ENCODE data around the gene PKIB.

The PKIB gene

DNA sequence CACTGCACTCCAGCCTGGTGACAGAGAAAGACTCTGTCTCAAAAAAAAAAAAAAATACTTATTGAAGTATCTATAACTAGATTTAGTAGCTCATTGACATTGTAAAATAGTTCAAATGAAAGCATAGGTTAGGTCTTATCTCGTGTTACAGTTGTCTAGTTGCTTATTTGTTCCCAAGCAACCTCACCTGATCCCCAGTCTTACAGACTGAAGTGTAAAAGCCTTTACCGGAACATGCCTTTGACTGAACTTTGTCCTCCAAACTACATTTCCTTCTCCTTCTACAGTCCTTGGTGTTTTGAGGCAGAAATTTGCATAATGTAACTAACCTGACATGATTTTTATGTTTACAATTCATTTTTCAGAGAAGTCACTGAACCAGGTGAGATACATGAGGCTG is 61.0 kb downstream of the PKIB start:
- DNase-seq, result no peak

DNA sequence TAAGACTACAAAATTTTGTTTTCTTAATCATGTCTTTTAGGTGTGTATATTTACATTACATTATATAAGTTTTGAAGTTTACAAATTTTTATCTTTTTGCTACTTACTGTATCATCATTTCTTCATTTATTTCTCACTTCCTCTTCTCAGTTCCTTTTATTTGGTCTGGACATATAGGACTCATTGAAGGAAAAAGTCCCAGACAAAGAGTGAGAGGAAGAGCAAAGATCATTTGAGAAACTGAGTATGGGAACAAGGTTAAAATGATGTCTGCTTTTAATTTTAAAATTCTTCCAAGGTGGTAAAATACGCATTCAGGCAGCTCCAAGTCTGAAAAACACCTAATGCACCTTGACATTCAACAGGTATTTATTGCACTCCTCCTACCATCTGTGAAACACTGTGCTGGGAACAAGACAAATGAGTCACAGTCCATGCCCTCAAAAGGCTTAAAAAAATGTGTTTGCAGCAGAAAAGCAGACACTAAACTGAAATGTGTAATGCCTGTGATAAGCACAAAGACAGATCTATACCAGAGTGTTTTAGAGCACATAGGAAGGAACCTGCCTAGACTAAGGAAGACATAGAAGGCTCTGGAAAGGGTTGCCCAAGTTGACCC is 63.2 kb downstream of the PKIB start:
- DNase-seq, result no peak

DNA sequence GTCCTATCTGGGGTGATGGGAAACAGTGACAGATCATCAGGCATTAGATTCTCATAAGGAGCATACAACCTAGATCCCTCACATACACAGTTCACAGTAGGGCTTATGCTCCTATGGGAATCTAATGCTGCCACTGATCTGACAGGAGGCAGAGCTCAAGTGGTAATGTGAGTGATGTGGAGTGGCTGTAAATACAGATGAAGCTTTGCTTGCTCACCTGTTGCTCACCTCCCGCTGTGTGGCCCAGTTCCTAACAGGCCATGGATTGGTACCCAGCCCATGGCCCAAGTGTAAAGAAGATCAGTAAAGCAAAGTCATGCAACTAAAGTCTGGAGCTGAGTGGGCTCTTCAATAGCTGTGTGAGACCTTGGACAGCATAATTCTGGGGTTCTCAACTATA is 65.9 kb downstream of the PKIB start:
- no peak for DNase-seq

DNA sequence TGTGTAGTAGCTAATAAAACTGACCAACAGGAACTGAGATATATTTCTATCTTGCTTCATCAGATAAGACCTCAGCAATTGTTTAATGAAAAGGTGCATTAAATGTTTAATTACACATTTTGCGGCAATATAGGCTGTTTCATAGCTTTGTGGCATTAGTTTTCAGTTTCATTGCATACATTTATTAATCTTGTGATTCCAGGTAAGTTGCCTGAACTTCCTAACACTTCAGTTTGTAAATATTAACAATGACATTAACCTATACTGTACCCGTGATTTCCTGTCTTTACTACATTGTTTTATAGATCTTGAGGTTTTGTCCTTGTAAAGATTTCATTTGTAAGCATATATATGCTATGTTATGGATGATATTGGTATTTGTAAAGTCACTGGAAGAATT is 66.5 kb downstream of the PKIB start:
- no peak for DNase-seq

DNA sequence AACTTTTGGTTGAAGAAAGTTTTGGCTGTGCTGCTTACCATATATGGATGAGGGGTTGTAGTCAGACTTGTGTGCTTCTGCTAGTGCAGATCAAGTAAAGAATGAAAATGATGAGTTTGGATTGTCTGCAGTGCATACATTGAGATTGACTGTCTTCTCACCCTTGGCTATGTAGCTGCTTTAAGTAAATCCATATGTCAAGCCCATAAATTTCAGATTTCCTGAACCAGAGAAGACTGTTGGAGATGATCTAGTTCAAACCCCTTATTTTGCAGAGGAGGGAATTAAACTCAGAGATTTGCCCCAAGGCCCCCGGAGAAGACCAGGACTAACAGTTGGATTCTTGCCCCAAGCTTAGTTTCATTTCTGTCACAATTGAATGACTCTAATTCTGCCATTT is 67.2 kb downstream of the PKIB start:
- no peak for DNase-seq

DNA sequence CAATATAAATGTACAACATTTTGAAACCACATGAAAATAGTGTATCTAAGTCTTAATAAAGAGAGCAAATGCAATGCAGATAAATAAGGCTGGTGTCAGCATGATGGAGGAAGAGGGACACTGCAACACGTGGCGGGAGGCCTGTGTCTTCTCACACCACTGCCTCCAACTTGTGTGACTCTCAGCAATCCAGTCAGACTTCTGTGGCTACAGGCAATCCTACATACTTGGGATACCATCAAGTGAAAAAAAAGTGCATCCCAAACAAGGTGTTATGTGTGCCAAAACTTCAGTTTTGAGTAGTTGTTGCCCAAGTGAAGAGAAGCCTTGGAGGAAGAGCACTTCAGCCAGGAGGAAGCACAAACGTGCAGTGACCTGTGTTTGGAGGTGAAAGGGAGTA is 68.6 kb downstream of the PKIB start:
- no peak for DNase-seq

DNA sequence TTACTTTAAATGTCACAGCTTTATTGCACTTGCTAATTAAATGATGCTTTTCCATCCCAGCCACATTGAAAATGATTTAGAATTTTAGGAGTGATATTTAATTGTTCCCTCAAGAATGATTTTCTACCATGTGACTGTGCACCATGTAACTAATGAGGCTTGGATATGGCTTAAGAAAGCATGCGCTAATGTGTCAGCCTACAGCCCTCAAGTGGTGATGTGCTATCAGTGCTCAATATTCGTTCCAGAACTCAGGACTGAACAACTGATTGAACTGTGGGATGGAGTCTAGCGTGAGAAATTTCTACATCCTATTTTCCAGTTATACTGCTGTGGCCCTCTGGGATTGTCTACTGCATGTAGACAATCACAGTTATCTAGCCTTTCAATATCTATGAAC is 71.5 kb downstream of the PKIB start:
- DNase-seq, result no peak

DNA sequence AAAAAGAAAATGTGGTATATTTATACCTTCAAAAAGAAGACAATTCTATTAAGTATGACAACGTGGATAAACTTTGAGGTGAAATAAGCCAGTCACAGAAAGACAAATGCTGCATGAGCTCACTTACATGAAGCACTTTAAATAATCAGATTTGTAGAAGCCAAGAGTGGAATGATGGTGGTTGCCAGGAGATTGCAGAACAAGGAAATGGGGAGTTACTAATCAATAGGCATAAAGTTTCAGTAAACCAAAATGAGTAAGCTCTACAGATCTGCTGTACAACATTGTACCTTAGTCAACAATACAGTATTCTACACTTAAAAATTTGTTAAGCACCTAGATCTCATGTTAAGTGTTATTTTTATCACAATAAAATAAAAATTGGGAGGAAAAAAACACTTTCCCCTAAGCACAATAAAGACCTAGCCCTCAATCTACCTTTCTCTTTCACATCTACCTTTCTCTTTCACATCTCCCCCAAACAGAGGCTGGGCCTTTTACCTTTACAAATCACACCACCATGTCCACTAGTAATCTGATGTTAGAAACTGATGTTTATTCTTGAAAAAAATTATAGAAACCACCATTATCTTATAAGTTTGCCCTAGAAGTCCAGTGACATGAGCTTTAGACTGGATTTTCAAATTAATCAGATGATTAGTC is 73.9 kb downstream of the PKIB start:
- no peak for DNase-seq

DNA sequence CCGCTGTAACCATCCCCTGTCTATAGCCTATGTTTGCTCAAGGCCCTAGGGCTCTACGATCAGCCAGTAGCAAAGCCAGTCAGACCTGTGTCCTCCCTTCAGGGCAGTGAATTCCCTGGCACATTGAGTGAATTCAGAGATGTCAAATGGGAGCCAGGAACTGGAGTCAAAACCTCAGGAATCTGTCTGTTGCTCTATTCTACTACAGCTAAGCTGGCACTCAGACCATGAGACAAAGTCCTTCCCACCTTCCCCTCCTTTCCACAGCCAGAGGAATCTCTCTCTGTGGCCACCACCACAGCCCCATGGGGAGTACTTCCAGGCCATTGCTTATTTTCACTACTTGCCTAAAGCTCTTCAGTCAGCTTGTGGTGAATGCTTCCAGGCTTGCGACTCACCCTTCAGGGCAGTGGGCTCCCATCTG is 82.0 kb downstream of the PKIB start:
- DNase-seq, result no peak

DNA sequence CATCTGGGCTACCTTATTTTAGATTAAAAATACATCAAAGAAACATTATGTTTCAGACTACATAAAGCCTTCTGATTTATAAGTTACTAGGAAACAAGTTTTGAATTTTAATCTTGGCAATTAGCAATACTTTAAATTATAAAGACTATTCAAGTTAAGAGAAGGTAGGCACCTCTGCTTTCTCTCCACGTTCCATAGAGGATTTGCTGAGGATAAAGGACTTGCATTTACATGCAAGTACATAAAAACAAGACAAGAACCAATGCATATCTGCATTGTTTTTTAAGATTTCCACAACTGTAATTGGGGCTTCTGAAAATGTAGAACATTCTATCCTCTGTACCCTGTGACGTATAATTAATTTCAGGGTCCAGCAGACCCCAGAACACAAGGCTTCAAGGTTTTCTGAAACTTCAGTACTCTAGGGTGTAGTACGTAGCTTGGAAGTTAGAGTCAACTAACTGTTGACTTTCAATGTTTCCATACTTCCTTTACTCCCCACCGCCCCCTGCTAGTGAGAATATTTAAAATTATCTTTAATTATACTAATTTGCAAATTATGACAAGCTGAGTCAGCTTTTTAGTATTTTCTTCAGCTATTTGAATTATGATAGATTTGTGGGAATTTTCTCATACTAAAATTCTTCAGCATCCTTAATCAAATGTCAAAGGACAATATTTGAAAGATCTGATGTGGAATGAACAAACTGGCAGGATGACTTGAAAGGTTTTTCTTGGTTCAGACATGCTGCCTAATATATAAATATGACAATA is 82.8 kb downstream of the PKIB start:
- no peak for DNase-seq

DNA sequence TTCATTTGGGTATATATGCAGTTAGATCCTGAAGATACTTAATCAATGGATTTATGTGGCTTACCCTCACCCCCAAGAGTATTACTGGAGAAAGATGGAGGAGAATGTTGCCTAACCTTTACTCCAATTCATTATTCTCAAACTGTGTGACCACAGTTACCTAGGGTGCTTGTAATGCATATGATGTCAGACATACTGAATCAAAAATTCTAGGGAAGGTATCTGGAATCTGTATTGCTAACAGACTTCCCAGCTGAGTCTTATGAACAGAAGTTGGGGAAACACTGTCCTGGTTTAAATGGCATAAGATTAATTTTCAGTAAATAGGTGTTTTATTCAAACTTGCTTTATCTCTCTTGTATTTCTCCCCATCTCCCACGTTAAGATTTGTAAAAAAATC is 83.9 kb downstream of the PKIB start:
- no peak for DNase-seq

DNA sequence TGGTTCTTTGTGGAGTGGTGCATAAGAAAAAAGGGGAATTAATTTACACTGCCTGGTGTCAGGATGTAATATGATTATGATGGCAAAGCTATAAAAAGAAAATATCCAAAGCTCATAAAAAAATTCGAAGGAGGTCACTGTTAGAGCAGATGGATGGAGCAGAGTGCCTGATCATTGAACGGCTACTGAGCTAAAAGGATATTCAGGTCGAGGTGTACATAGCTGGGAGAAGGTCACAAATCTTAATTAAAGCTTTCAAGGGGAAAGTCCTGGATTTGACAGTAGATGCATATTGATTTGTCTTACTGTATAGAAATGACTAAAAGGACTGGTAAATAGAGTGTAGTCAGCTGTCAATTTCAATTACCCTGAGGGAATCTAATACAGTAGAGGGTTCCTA is 84.4 kb downstream of the PKIB start:
- DNase-seq, result no peak

DNA sequence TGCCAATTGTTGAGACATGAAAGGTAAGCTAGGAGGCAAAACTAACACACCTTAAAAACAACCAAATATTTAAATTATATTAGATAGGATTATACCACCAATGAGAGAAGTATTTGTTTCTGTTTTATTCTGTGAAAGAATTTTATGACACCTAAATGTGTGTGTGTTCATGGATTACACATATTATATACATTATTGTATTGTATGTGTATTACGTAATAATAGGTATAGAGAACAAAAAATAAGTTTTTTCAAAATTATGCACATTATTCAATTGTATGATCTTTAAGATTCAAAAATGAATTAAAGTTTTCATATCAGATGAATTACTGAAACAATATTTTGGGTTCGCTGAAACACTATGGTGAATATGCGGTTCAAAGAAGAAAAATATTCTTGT is 85.0 kb downstream of the PKIB start:
- no peak for DNase-seq

DNA sequence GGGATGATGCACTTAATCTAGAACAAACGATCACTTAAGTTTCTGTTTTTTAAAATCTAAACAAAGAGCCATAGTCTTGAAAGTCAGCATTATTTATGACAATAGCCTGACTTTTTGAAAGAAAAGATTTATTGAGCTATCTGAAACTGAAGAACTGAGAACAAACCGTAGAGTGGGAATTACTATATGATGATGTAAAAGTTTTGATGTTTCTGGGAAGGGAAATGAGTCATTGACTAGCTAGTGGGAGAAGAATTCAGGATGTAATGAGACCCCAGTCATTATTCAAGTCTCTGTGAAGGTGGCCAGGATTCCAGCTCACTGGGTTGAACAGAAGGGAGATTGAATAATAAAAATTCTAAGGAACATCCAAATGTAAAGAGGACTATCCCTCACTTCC is 85.9 kb downstream of the PKIB start:
- no peak for DNase-seq

DNA sequence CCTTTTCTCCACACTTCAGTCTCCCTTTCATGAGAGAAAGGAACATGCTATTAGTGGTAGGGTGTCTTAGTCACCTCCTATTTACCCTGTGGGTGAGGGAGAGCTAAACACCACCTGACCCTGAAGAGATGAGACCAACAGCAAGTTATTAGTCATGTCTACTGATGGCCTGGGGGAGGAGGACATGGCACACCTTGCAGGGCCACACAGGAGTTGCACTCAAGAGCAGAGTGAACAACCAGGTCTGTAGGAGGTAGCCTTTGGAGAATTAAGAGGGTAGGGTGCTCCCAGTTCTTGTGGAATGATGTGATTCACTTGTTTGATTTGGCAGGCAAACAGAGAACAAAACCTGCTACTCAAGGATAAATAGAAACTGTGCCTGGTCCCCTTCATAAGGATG is 86.6 kb downstream of the PKIB start:
- DNase-seq, result no peak

DNA sequence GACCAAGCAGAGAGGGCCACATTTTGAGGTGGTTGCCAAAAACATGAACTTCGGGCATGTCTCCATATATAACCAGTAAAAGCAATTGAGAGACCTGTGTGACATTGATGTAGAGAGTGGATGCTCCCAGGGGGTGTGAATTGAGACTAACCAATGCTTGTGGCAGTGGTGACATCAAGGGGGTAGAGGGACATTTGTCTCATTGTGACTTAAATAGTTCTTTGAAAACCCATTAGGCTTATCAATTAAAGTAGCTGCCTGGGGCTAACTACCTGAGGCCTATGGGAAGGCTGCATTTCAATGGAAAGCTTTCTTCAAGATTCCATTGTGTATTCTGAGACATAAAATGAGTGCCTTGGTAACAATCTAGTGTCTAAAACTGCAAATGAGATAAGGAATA is 87.3 kb downstream of the PKIB start:
- DNase-seq, result no peak

DNA sequence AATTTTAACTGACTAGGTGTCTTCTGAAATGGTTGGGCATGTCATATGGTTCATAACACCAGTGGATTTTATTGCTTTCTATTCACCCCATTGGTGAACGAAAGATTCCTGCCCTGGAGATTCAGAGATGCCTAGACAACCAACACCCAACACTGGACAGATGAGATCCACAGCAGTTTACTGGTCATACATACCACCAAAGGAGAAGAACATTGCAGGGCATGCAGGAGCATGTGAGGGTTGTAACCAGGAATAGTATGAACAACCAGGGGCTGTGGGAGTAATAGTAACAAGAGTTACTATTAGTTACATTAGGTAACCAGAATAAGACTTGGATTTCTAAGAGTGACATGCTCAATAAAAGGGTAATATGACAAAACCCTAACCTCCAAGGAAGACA is 91.5 kb downstream of the PKIB start:
- DNase-seq, result no peak

DNA sequence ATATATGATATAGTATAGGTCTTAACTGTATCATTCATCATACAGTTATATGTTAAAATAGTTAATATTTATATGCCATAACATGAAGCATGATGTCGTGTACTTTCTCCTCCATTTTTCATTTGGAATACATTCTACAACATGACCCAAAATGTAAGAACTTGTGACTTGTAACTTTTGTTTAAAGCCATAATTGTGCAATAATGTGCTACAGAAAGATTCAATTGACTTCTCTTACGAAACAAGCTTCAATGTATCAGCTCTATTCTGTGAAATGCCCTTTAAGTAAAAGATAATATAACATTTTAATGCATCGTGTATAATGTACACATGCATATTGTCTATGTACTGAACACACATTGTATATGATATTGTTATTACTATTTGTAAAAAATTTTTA is 92.6 kb downstream of the PKIB start:
- DNase-seq, result no peak

DNA sequence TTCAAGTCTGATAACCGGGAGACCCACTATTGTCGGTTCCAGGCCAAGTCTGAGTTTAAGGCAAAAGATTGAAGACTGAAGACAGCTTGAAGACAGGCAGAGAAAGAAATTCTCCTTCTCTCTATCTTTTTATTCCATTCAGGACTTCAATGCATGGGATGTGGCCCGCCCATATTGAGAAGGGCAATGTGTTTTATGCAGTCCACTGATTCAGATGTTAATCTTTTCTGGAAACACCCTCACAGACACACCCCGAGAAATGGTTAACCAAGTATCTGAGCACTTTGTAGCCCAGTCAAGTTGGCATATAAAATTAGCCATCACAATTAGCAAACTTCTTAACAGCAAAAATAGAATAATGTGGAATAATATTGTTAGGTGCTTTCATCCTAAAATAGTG is 93.9 kb downstream of the PKIB start:
- DNase-seq, result no peak

DNA sequence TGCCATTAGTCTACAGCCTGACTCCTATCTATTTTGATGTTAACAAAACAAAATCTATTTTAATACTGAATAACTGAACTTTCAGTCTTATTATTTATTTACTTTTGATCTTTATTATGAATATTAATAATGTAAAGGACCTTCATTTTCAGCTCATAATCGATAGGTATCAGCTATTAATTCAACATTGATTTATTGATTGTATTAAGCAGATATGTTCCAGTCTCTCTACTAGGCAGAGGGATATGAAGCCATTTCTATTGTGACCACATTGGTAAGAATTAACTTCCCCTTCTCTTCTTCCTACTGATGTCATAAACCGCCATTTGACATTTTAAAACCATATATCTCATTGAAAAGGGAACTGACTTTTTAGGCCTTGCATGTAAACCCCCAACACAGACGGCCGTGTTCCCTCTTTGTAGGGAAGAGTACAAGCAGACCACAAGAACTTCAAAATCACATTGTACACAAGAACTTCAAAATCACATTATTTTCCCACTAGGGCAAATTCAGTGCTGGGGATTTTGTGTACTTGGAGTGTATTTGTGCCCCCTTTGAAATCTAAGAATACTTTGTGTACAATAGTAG is 99.8 kb downstream of the PKIB start:
- no peak for DNase-seq

DNA sequence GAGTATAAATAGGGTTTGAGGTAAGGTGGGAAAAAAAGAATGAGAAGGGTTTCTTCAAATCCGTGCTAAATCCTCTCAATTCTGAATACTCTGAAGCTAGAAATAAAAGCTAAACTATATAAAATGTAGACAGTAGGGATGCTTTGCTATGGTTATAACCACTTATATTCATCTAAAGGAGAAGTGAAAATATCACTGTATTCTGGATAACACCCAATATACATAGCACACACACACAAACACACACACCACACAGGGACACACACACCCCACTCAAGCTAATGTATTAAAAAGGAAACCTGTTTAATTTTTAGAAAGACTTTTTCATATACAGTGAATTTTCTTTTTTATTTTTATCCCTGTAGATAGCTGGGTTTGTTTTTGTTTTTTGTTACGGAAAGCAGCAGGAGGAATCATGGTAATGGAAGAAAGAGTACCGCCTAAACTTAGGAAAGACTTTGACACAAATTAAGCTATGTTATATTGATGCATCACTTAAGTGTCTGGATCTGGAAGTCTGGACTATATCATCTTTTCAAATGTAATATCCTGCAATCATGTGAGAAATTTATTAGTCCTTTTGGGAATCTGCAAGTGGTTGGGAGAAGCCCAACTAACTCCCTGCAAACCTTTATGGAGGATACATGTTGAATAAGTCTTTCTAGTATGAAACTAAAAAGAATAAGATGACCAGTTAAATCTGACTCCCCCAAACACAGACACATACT is 100.9 kb downstream of the PKIB start:
- DNase-seq, result no peak

DNA sequence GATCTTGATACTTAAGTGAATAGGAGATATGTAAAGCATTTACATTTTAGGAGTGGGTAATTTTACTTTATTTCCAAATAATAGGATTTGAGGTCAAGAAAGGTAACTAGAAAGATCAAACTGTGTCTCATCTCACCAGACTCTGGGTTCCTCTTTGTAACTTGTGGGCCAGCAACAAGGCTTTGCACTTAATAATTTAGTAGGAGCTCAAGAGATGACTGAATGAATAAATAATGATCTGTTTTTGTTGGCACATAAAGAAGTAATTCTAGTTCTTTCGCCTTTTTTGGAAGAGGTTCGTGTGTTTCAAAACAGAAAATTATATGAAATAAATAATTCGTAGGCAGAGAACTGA is 101.9 kb downstream of the PKIB start:
- no peak for DNase-seq

DNA sequence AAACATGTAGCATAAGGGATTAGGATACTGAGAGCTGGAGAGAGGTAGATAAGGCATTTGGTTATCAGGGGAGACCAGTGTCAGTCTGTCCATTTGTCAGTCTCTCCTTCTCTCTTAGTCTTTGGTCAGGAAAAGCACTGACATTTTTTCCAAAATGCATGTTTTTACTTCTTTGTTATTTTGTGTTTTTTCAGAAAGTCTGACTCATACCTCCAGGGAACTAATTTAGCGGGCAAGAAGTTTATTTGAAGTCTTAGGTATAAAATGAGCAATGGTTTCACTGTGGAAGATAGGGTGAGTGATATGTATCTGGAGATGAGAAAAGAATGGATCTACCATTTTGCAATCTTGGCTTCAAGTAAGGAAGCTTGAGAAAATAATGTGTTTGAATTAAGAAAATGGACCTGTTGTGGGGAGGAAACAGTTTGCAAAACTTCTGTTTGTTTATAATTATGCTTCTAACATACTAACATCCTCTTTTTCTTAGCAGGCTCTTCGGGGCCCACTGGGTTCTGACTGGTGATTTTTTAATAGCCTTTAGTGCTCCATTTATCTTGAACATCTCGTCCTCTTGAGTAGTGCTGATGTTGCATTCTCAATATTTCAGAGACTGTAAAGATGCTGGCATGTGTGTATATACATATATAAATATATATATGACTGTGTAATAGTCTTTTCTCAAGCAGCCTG is 102.4 kb downstream of the PKIB start:
- DNase-seq, result no peak

Measured in activated CD4-positive, alpha-beta T cell treated with anti-CD3 and anti-CD28 coated beads for 1 hour (primary cell).